Sigmoid colon (tissue), 7 donors: ENCODE data around the gene ERP27. TPM values are rescaled to one million over a fixed set of nuclear protein-coding genes. Genes with fewer than 3 reads are reported as not detected.
A peak's percentile ranks its signal among the peaks of the same experiment; 100 is the strongest.

ENCODE experiments used
- DNase-seq: peaks from one replicate; pipeline ENCODE4 v3.0.0-alpha.2; 2019
- H3K27ac ChIP-seq, 4 donors: fragments of 200-600 bp; sonication (generic); one replicate each; pipeline ENCODE4 v1.5.1; 2016 to 2019; ENCODE audit warnings: mild to moderate bottlenecking in 1 of 4
- H3K27me3 ChIP-seq, 3 donors: fragments of 200-600 bp; sonication (generic); one replicate each; pipeline ENCODE4 v1.5.1; 2019; ENCODE audit warnings: mild to moderate bottlenecking in 1 of 3
- H3K36me3 ChIP-seq, 4 donors: fragments of 200-600 bp; sonication (generic); one replicate each; pipeline ENCODE4 v1.5.1; 2016 to 2019
- H3K4me1 ChIP-seq, 4 donors: fragments of 200-600 bp; sonication (generic); one replicate each; pipeline ENCODE4 v1.5.1; 2017 to 2019
- H3K4me3 ChIP-seq, 4 donors: fragments of 200-600 bp; sonication (generic); one replicate each; pipeline ENCODE4 v1.5.1; 2017 to 2019; ENCODE audit warnings: mild to moderate bottlenecking in 2 of 4, moderate library complexity in 1 of 4
- H3K9me3 ChIP-seq, 4 donors: fragments of 200-600 bp in 3 of 4; sonication (generic) in 3 of 4; one replicate each; pipeline versions ENCODE4 v1.5.1 to v1.6.1; 2013 to 2019
- EP300 ChIP-seq, 4 donors: sonication (generic); formaldehyde crosslinking; IDR thresholded peaks; one replicate each; pipeline ENCODE4 v1.6.1; 2017; ENCODE audit warnings: antibody characterized with exemption in 4 of 4
- POLR2A ChIP-seq, 2 donors: fragments of 450-650 bp; IDR thresholded peaks; one replicate each; pipeline ENCODE4 v1.6.1; 2016; ENCODE audit warnings: antibody characterized with exemption in 2 of 2, mild to moderate bottlenecking in 2 of 2, moderate library complexity in 2 of 2
- POLR2AphosphoS5 ChIP-seq, 4 donors: sonication (generic); formaldehyde crosslinking; IDR thresholded peaks; one replicate each; pipeline ENCODE4 v1.6.1; 2017; ENCODE audit warnings: antibody characterized with exemption in 4 of 4
- WGBS, 2 donors: extraction: QIAGEN DNeasy Blood & Tissue Kit; methylation state at CpG; one replicate each; pipeline ENCODE4 v1.1.7; 2013; 5-methylcytosine and 5-hydroxymethylcytosine counted together
- intact Hi-C: fragments of 100-400 bp; cut with DNase I; formaldehyde crosslinking; loops from one replicate; pipeline ENCODE4 v1.15.1; 2023
- polyA plus RNA-seq, 3 donors: library from polyadenylated mRNA; stranded (reverse); fragments of 200-250 nt; gene quantifications; one replicate each; pipeline ENCODE4 v1.2.3, GENCODE V29; 2013
- total RNA-seq, 4 donors: library from RNA; depleted of rRNA; stranded (reverse); fragments of >200 nt; gene quantifications; one replicate each; pipeline ENCODE4 v1.1.0, GENCODE V29; 2016
- TF ChIP-seq, protein P1 (sequence below), 4 experiments: fragments of 450-650 bp in 3 of 4; fragments of 200-600 bp in 1 of 4; IDR thresholded peaks; one replicate each; pipeline ENCODE4 v1.5.1; 2016 to 2019; ENCODE audit warnings: antibody characterized with exemption in 4 of 4, mild to moderate bottlenecking in 3 of 4, moderate library complexity in 2 of 4
- donor health status: healthy with polysubstance abuse.
- donor health status: Bipolar disorder and iron deficiency.
- donor health status: healthy.

ERP27 gene
- total and polyA plus RNA-seq, 7 donors, result 0.23 to 2.3 (median 0.60) TPM; not detected in 4

- WGBS, 2 donors, result 90 to 94% methylated on average over 5 of the region's 5 CpGs
- no peaks in the 10 kb centered on the region for H3K9me3 ChIP-seq
- no peak for TF ChIP-seq POLR2AphosphoS5 (IDR thresholded peaks at IDR 0.05)
- TF ChIP-seq POLR2A (IDR thresholded peaks at IDR 0.05), result no peak
- TF ChIP-seq EP300 (IDR thresholded peaks at IDR 0.05), result no peak
- TF ChIP-seq, protein P1, sequence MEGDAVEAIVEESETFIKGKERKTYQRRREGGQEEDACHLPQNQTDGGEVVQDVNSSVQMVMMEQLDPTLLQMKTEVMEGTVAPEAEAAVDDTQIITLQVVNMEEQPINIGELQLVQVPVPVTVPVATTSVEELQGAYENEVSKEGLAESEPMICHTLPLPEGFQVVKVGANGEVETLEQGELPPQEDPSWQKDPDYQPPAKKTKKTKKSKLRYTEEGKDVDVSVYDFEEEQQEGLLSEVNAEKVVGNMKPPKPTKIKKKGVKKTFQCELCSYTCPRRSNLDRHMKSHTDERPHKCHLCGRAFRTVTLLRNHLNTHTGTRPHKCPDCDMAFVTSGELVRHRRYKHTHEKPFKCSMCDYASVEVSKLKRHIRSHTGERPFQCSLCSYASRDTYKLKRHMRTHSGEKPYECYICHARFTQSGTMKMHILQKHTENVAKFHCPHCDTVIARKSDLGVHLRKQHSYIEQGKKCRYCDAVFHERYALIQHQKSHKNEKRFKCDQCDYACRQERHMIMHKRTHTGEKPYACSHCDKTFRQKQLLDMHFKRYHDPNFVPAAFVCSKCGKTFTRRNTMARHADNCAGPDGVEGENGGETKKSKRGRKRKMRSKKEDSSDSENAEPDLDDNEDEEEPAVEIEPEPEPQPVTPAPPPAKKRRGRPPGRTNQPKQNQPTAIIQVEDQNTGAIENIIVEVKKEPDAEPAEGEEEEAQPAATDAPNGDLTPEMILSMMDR (IDR thresholded peaks at IDR 0.05), result no peak
- peaks cover 0 to 65% (median 34%) of the 10 kb centered on the region in 4 donors for H3K4me1 ChIP-seq
- H3K27ac ChIP-seq, result peak overlapping the region in 3 of 4 donors; percentile 65 to 83 (median 72)
- no peaks in the 10 kb centered on the region for H3K36me3 ChIP-seq
- no peak overlapping the region for H3K4me3 ChIP-seq
- no peak for DNase-seq
- no peaks in the 10 kb centered on the region for H3K27me3 ChIP-seq
- intact Hi-C loops, result loop anchor here (5.0 kb wide), 2 partner anchors 48 to 62 kb away; partner anchors contain the start of gene MGP
Observed at GRCh38 chr12:14949631-14950030, 11.3 kb upstream of the ERP27 start.

DNA sequence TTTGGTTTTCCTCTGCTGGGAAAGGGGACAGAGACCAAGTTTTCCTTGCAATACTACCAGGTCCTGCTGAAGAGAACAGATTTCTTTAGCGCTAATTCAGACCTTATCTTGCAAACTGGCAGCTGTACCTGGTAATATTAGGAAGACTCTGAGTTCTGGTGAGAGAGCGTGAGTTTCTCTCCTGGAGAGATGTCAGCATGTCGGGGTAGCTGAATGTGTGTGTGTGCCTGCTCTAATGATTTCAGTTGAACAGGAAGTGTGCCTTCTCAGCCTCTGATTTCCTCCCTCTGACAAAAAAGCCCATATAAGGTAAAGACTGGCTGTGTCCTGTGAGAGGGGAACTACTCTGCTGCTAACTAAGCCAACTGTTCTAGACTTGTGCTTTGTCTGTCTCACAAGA, 10.3 kb upstream of the ERP27 start:
- Histone ChIP-seq H3K9me3 (no peaks in the 10 kb centered on the region), H3K27ac (peak overlapping the region; percentile 55 to 83 (median 68)), H3K4me3 (no peak overlapping the region), H3K27me3 (no peaks in the 10 kb centered on the region), H3K36me3 (no peaks in the 10 kb centered on the region), H3K4me1 (peaks cover 0 to 65% (median 34%) of the 10 kb centered on the region in 4 donors)
- TF ChIP-seq POLR2A (IDR thresholded peaks at IDR 0.05) (peak in 1 of 2 donors; percentile 9), POLR2AphosphoS5 (IDR thresholded peaks at IDR 0.05) (peak; percentile 34 to 77 (median 49)), EP300 (IDR thresholded peaks at IDR 0.05) (peak in 1 of 4 donors; percentile 13)
- TF ChIP-seq, protein P1 (IDR thresholded peaks at IDR 0.05), result no peak
- 17 to 38% methylated on average over 3 of the region's 3 CpGs for WGBS, 2 donors
- intact Hi-C loops, result loop anchor here (5.0 kb wide), 2 partner anchors 49 to 61 kb away; partner anchors contain the start of gene MGP
- no peak for DNase-seq

DNA sequence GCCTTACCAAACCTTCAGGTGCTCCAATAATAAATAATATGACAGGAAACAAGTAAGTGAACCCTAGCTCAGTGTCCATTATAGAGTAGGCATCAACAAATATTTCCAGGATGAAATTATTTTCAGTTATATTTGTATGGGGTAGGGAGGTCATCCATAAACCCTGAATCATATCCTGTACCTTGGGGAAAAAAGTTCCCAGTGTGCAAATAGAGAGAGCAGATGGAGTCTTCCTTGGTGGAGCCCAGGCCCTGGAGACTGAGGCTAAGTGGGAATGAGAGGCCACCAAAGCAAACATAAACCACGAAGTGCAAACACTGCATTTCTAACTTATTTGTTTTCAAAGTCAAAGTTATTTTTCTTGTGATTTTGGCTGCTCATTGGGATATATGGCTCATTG, 8.5 kb upstream of the ERP27 start:
- peak overlapping the region in 1 of 4 donors; percentile 72 for H3K27ac ChIP-seq

GRCh38 chr12:14946162-14946561, 7.8 kb upstream of the ERP27 start:
- no peaks in the 10 kb centered on the region for H3K9me3 ChIP-seq
- intact Hi-C loops, result loop anchor here (5.0 kb wide), 2 partner anchors 51 to 59 kb away; partner anchors contain the start of gene MGP
- TF ChIP-seq EP300 (IDR thresholded peaks at IDR 0.05) (no peak), POLR2AphosphoS5 (IDR thresholded peaks at IDR 0.05) (no peak), POLR2A (IDR thresholded peaks at IDR 0.05) (no peak)
- TF ChIP-seq, protein P1 (IDR thresholded peaks at IDR 0.05), result no peak
- no peak for DNase-seq
- H3K4me1 ChIP-seq, result peaks cover 0 to 53% (median 21%) of the 10 kb centered on the region in 4 donors
- 91 to 93% methylated on average over 2 of the region's 2 CpGs for WGBS, 2 donors
- H3K36me3 ChIP-seq, result no peaks in the 10 kb centered on the region
- no peak overlapping the region for H3K4me3 ChIP-seq
- no peaks in the 10 kb centered on the region for H3K27me3 ChIP-seq
- peak overlapping the region in 2 of 4 donors; percentile 9 to 72 for H3K27ac ChIP-seq

More for the DNA sequence above, 8.5 kb upstream of the ERP27 start:
- TF ChIP-seq, protein P1 (IDR thresholded peaks at IDR 0.05), result no peak
- TF ChIP-seq EP300 (IDR thresholded peaks at IDR 0.05), result no peak
- no peak for TF ChIP-seq POLR2A (IDR thresholded peaks at IDR 0.05)
- TF ChIP-seq POLR2AphosphoS5 (IDR thresholded peaks at IDR 0.05), result no peak
- Histone ChIP-seq H3K9me3 (no peaks in the 10 kb centered on the region), H3K4me1 (peaks cover 0 to 56% (median 25%) of the 10 kb centered on the region in 4 donors), H3K27me3 (no peaks in the 10 kb centered on the region), H3K4me3 (no peak overlapping the region), H3K36me3 (no peaks in the 10 kb centered on the region)
- WGBS, 2 donors, result 49 to 71% methylated on average over 1 of the region's 1 CpG
- intact Hi-C loops, result loop anchor here (5.0 kb wide), 2 partner anchors 50 to 60 kb away; partner anchors contain the start of gene MGP
- no peak for DNase-seq
